ENCODE measurements around the gene TGFA.

DNA sequence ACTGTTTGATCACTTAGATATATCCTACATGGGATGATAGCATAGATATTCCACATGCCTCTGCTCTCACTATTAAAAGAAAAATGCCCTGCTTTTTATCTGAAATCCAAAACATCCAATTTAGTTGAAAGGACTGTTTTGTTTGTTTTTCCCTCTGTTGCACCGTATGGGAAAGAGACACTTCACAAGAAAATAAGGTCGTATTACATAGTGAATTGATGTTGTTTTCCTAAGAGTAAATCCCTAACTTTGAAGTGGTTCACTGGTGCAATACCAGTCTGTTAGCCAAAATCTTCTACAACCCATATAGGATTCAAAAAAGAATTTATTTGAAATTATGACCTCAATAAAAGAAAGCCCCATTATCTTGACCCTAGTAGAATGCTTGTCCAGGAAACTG is 18.1 kb downstream of the TGFA start:
- TF ChIP-seq, protein P1, sequence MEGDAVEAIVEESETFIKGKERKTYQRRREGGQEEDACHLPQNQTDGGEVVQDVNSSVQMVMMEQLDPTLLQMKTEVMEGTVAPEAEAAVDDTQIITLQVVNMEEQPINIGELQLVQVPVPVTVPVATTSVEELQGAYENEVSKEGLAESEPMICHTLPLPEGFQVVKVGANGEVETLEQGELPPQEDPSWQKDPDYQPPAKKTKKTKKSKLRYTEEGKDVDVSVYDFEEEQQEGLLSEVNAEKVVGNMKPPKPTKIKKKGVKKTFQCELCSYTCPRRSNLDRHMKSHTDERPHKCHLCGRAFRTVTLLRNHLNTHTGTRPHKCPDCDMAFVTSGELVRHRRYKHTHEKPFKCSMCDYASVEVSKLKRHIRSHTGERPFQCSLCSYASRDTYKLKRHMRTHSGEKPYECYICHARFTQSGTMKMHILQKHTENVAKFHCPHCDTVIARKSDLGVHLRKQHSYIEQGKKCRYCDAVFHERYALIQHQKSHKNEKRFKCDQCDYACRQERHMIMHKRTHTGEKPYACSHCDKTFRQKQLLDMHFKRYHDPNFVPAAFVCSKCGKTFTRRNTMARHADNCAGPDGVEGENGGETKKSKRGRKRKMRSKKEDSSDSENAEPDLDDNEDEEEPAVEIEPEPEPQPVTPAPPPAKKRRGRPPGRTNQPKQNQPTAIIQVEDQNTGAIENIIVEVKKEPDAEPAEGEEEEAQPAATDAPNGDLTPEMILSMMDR (IDR thresholded peaks at IDR 0.05): no peak
- TF ChIP-seq POLR2A (IDR thresholded peaks at IDR 0.05): no peak

All from body of pancreas (tissue), 4 donors.